Right atrium auricular region (tissue), 2 donors: ENCODE data around the gene YPEL4. TPM values are rescaled to one million over a fixed set of nuclear protein-coding genes. Genes with fewer than 3 reads are reported as not detected.

ENCODE experiments used
- DNase-seq: peaks from one replicate; pipeline ENCODE4 v3.0.0-alpha.2; 2019; ENCODE audit warnings: low spot score
- H3K27ac ChIP-seq, 2 donors: fragments of 200-600 bp; sonication (generic); 1 replicate in 1 of 2; 2 replicates in 1 of 2; pipeline ENCODE4 v1.5.1; 2016 to 2019
- H3K27me3 ChIP-seq, 2 donors: fragments of 200-600 bp; sonication (generic); one replicate each; pipeline versions ENCODE4 v1.5.1 to v1.6.0; 2017 to 2019
- H3K36me3 ChIP-seq: fragments of 200-600 bp; sonication (generic); one replicate; pipeline ENCODE4 v1.5.1; 2016
- H3K4me1 ChIP-seq, 2 donors: fragments of 200-600 bp; sonication (generic); one replicate each; pipeline versions ENCODE4 v1.5.1 to v1.6.0; 2017 to 2019
- H3K4me3 ChIP-seq, 2 donors: fragments of 200-600 bp; sonication (generic); 1 replicate in 1 of 2; 2 replicates in 1 of 2; pipeline ENCODE4 v1.5.1; 2017 to 2019; ENCODE audit warnings: mild to moderate bottlenecking in 1 of 2, moderate library complexity in 1 of 2
- H3K9me3 ChIP-seq, 2 donors: fragments of 200-600 bp; sonication (generic); one replicate each; pipeline ENCODE4 v1.5.1; 2019
- CTCF ChIP-seq, 2 donors: fragments of 200-600 bp; sonication (generic); IDR thresholded peaks; one replicate each; pipeline ENCODE4 v1.5.1; 2019; ENCODE audit warnings: antibody characterized with exemption in 2 of 2
- total RNA-seq, 2 donors: library from RNA; depleted of rRNA; stranded (reverse); fragments of >200 nt; gene quantifications; one replicate each; pipeline ENCODE4 v1.1.0, GENCODE V29; 2016

Gene YPEL4
- total RNA-seq, 2 donors from 2014 or later, result 0.55 to 0.63 TPM

- Histone ChIP-seq H3K27me3 (no peaks in the 10 kb centered on the region), H3K4me1 (no peaks in the 10 kb centered on the region), H3K36me3 (no peaks in the 10 kb centered on the region), H3K27ac (no peak overlapping the region), H3K4me3 (no peak overlapping the region), H3K9me3 (peaks cover 0 to 7% of the 10 kb centered on the region in 2 donors)
- DNase-seq, result no peak
- TF ChIP-seq CTCF (IDR thresholded peaks at IDR 0.05), result no peak
Measured at GRCh38 chr11:57622263-57622662, 27.4 kb downstream of the YPEL4 start.

- Histone ChIP-seq H3K9me3 (peaks cover 0 to 7% of the 10 kb centered on the region in 2 donors), H3K36me3 (no peaks in the 10 kb centered on the region), H3K27ac (no peak overlapping the region), H3K4me3 (no peak overlapping the region), H3K4me1 (no peaks in the 10 kb centered on the region), H3K27me3 (no peaks in the 10 kb centered on the region)
- TF ChIP-seq CTCF (IDR thresholded peaks at IDR 0.05), result no peak
- DNase-seq, result no peak
Measured at GRCh38 chr11:57620467-57620866, 29.2 kb downstream of the YPEL4 start.

- DNase-seq, result no peak
- TF ChIP-seq CTCF (IDR thresholded peaks at IDR 0.05), result no peak
- Histone ChIP-seq H3K27ac (no peak overlapping the region), H3K27me3 (no peaks in the 10 kb centered on the region), H3K36me3 (peaks cover 10% of the 10 kb centered on the region), H3K9me3 (peaks cover 0 to 7% of the 10 kb centered on the region in 2 donors), H3K4me1 (no peaks in the 10 kb centered on the region), H3K4me3 (no peak overlapping the region)
Measured at GRCh38 chr11:57619331-57619730, 30.4 kb downstream of the YPEL4 start.

- H3K9me3 ChIP-seq, result peaks cover 0 to 7% of the 10 kb centered on the region in 2 donors
- TF ChIP-seq CTCF (IDR thresholded peaks at IDR 0.05), result no peak
- no peak overlapping the region for H3K27ac ChIP-seq
- H3K27me3 ChIP-seq, result no peaks in the 10 kb centered on the region
- no peaks in the 10 kb centered on the region for H3K4me1 ChIP-seq
- peaks cover 19% of the 10 kb centered on the region for H3K36me3 ChIP-seq
- no peak for DNase-seq
- H3K4me3 ChIP-seq, result no peak overlapping the region
Measured at GRCh38 chr11:57618438-57618837, 31.3 kb downstream of the YPEL4 start.

- Histone ChIP-seq H3K9me3 (peaks cover 0 to 7% of the 10 kb centered on the region in 2 donors), H3K27me3 (no peaks in the 10 kb centered on the region), H3K4me1 (no peaks in the 10 kb centered on the region), H3K4me3 (no peak overlapping the region), H3K36me3 (peaks cover 37% of the 10 kb centered on the region), H3K27ac (no peak overlapping the region)
- no peak for TF ChIP-seq CTCF (IDR thresholded peaks at IDR 0.05)
- no peak for DNase-seq
Measured at GRCh38 chr11:57616595-57616994, 33.1 kb downstream of the YPEL4 start.

- H3K4me1 ChIP-seq, result no peaks in the 10 kb centered on the region
- no peaks in the 10 kb centered on the region for H3K27me3 ChIP-seq
- H3K9me3 ChIP-seq, result peaks cover 0 to 7% of the 10 kb centered on the region in 2 donors
- H3K4me3 ChIP-seq, result no peak overlapping the region
- H3K27ac ChIP-seq, result no peak overlapping the region
- no peak for DNase-seq
- TF ChIP-seq CTCF (IDR thresholded peaks at IDR 0.05), result no peak
- peaks cover 47% of the 10 kb centered on the region for H3K36me3 ChIP-seq
Measured at GRCh38 chr11:57615308-57615707, 34.4 kb downstream of the YPEL4 start.
